H9 (cell line): ENCODE results near the gene CD247. TPM values are rescaled to one million over a fixed set of nuclear protein-coding genes. Genes with fewer than 3 reads are reported as not detected.

ENCODE experiments used
- DNase-seq: peaks from one replicate; pipeline ENCODE4 v3.0.0-alpha.2; 2017
- H2AFZ ChIP-seq: one replicate; pipeline ENCODE4 v1.6.1; 2013; ENCODE audit warnings: mild to moderate bottlenecking, low read length, control low read depth, moderate library complexity
- H2AK5ac ChIP-seq: 2 replicates; pipeline ENCODE4 v1.6.1; 2013; ENCODE audit warnings: low read length, control low read depth, mixed read lengths; ENCODE audit not compliant: insufficient read length
- H2BK120ac ChIP-seq: one replicate; pipeline ENCODE4 v1.6.1; 2013; ENCODE audit warnings: low read depth, mild to moderate bottlenecking, low read length, control low read depth, inconsistent platforms; ENCODE audit not compliant: poor library complexity, severe bottlenecking
- H2BK12ac ChIP-seq: 2 replicates; pipeline ENCODE4 v1.6.1; 2013; ENCODE audit warnings: low read length, control low read depth, mixed read lengths, low read depth; ENCODE audit not compliant: insufficient read length
- H2BK15ac ChIP-seq: 2 replicates; pipeline ENCODE4 v1.6.1; 2013; ENCODE audit warnings: low read depth, low read length, control low read depth
- H2BK20ac ChIP-seq: one replicate; pipeline ENCODE4 v1.6.1; 2013; ENCODE audit warnings: low read depth, mild to moderate bottlenecking, low read length, control low read depth, inconsistent platforms; ENCODE audit not compliant: poor library complexity, severe bottlenecking
- H2BK5ac ChIP-seq: 2 replicates; pipeline ENCODE4 v1.6.1; 2013; ENCODE audit warnings: low read length, control low read depth, mixed read lengths; ENCODE audit not compliant: insufficient read length
- H3K14ac ChIP-seq: 2 replicates; pipeline ENCODE4 v1.6.1; 2013; ENCODE audit warnings: low read length, control low read depth; ENCODE audit not compliant: insufficient read depth
- H3K18ac ChIP-seq: 2 replicates; pipeline ENCODE4 v1.6.1; 2013; ENCODE audit warnings: low read depth, mild to moderate bottlenecking, mixed read lengths, low read length, control low read depth; ENCODE audit not compliant: insufficient read length
- H3K23ac ChIP-seq: 2 replicates; pipeline ENCODE4 v1.6.1; 2013; ENCODE audit warnings: low read length, control low read depth, mixed read lengths, low read depth; ENCODE audit not compliant: insufficient read length
- H3K23me2 ChIP-seq: 2 replicates; pipeline ENCODE4 v1.6.1; 2013; ENCODE audit warnings: low read depth, mild to moderate bottlenecking, mixed read lengths, low read length, control low read depth; ENCODE audit not compliant: insufficient read length, poor library complexity, severe bottlenecking
- H3K27ac ChIP-seq: 2 replicates; pipeline ENCODE4 v1.5.1; 2013; ENCODE audit warnings: low read length, control low read depth, mixed read lengths, low read depth; ENCODE audit not compliant: insufficient read length
- H3K27me3 ChIP-seq: 2 replicates; pipeline ENCODE4 v1.6.1; 2013; ENCODE audit warnings: low read length, control low read depth, inconsistent platforms; ENCODE audit not compliant: insufficient read depth
- H3K4ac ChIP-seq: 2 replicates; pipeline ENCODE4 v1.6.1; 2013; ENCODE audit warnings: low read depth, mild to moderate bottlenecking, control low read depth, inconsistent platforms, low read length, moderate library complexity
- H3K4me1 ChIP-seq: 2 replicates; pipeline ENCODE4 v1.6.1; 2013; ENCODE audit warnings: low read length, control low read depth, inconsistent platforms; ENCODE audit not compliant: insufficient read depth
- H3K4me2 ChIP-seq: 2 replicates; pipeline ENCODE4 v1.6.1; 2013; ENCODE audit warnings: low read length, control low read depth, mixed read lengths; ENCODE audit not compliant: insufficient read length, insufficient read depth
- H3K56ac ChIP-seq: 2 replicates; pipeline ENCODE4 v1.6.1; 2013; ENCODE audit warnings: low read depth, mild to moderate bottlenecking, mixed read lengths, low read length, control low read depth; ENCODE audit not compliant: insufficient read length
- H3K79me1 ChIP-seq: 2 replicates; pipeline ENCODE4 v1.6.1; 2013; ENCODE audit warnings: low read depth, mild to moderate bottlenecking, moderate library complexity, low read length, control low read depth, inconsistent platforms; ENCODE audit not compliant: insufficient read depth, poor library complexity, severe bottlenecking
- H3K79me2 ChIP-seq: 2 replicates; pipeline ENCODE4 v1.6.1; 2013; ENCODE audit warnings: low read length, control low read depth, inconsistent platforms; ENCODE audit not compliant: insufficient read depth
- H3K9ac ChIP-seq: 2 replicates; pipeline ENCODE4 v1.6.1; 2013; ENCODE audit warnings: low read length, control low read depth, mixed read lengths; ENCODE audit not compliant: insufficient read length; ENCODE audit errors: extremely low read depth
- H3K9me3 ChIP-seq: one replicate; pipeline ENCODE4 v1.6.1; 2013; ENCODE audit warnings: low read depth, low read length, inconsistent platforms; ENCODE audit not compliant: control insufficient read depth
- H3T11ph ChIP-seq: one replicate; pipeline ENCODE4 v1.6.1; 2013; ENCODE audit warnings: mild to moderate bottlenecking, low read length, control low read depth, inconsistent platforms
- H4K20me1 ChIP-seq: one replicate; pipeline ENCODE4 v1.6.1; 2013; ENCODE audit not compliant: control insufficient read depth, insufficient read length, insufficient read depth
- H4K5ac ChIP-seq: 2 replicates; pipeline ENCODE4 v1.6.1; 2013; ENCODE audit warnings: low read depth, mild to moderate bottlenecking, mixed read lengths, low read length, control low read depth; ENCODE audit not compliant: insufficient read length
- H4K8ac ChIP-seq: replicated peaks from 2 replicates; pipeline ENCODE4 v1.6.1; 2013; ENCODE audit warnings: low read length, control low read depth, mixed read lengths, low read depth; ENCODE audit not compliant: insufficient read length
- H4K91ac ChIP-seq: 2 replicates; pipeline ENCODE4 v1.6.1; 2013; ENCODE audit warnings: low read depth, mild to moderate bottlenecking, moderate library complexity, mixed read lengths, low read length, control low read depth; ENCODE audit not compliant: insufficient read length
- H3K27ac Mint-ChIP-seq, 3 experiments: 2 replicates in 2 of 3; 3 replicates in 1 of 3; pipeline ENCODE4 v1.8.0; 2020 to 2021; ENCODE audit warnings: mixed read lengths in 3 of 3, mild to moderate bottlenecking in 1 of 3, moderate library complexity in 1 of 3
- H3K27me3 Mint-ChIP-seq: 2 replicates; pipeline ENCODE4 v1.8.0; 2021; ENCODE audit warnings: low read depth, mild to moderate bottlenecking, moderate library complexity, mixed read lengths
- H3K36me3 Mint-ChIP-seq, 3 experiments: 2 replicates in 2 of 3; 3 replicates in 1 of 3; pipeline ENCODE4 v1.8.0; 2020 to 2021; ENCODE audit warnings: low read depth in 3 of 3, mixed read lengths in 3 of 3; ENCODE audit not compliant: insufficient read depth in 1 of 3
- H3K4me1 Mint-ChIP-seq, 2 experiments: 2 replicates each; pipeline ENCODE4 v1.8.0; 2020; ENCODE audit warnings: mixed read lengths in 2 of 2
- H3K4me3 Mint-ChIP-seq, 2 experiments: 2 replicates in 1 of 2; 3 replicates in 1 of 2; pipeline ENCODE4 v1.8.0; 2020 to 2021; ENCODE audit warnings: mild to moderate bottlenecking in 2 of 2, mixed read lengths in 2 of 2, moderate library complexity in 1 of 2
- H3K9me3 Mint-ChIP-seq, 2 experiments: 2 replicates in 1 of 2; 3 replicates in 1 of 2; pipeline ENCODE4 v1.8.0; 2020; ENCODE audit warnings: mild to moderate bottlenecking in 2 of 2, mixed read lengths in 2 of 2, moderate library complexity in 1 of 2
- WGBS: extraction: QIAGEN DNeasy Blood & Tissue Kit; methylation state at CpG from one replicate; pipeline ENCODE4 v1.1.7; 2013; ENCODE audit warnings: missing lambda C conversion rate, low lambda C conversion rate, mixed read lengths; ENCODE audit not compliant: insufficient read length; ENCODE audit errors: extremely low coverage; 5-methylcytosine and 5-hydroxymethylcytosine counted together
- total RNA-seq: library from RNA; stranded (reverse); gene quantifications from 2 replicates; pipeline ENCODE4 v1.2.1, GENCODE V29; 2021
- TF ChIP-seq, protein P1 (sequence below): fragments of 200-600 bp; sonication (generic); conservative IDR thresholded peaks from 3 replicates; pipeline ENCODE4 v1.8.0; 2021; ENCODE audit warnings: antibody characterized with exemption, mild to moderate bottlenecking

CD247 gene
- total RNA-seq, 1 experiment from 2014 or later, result 1.2 TPM

DNA sequence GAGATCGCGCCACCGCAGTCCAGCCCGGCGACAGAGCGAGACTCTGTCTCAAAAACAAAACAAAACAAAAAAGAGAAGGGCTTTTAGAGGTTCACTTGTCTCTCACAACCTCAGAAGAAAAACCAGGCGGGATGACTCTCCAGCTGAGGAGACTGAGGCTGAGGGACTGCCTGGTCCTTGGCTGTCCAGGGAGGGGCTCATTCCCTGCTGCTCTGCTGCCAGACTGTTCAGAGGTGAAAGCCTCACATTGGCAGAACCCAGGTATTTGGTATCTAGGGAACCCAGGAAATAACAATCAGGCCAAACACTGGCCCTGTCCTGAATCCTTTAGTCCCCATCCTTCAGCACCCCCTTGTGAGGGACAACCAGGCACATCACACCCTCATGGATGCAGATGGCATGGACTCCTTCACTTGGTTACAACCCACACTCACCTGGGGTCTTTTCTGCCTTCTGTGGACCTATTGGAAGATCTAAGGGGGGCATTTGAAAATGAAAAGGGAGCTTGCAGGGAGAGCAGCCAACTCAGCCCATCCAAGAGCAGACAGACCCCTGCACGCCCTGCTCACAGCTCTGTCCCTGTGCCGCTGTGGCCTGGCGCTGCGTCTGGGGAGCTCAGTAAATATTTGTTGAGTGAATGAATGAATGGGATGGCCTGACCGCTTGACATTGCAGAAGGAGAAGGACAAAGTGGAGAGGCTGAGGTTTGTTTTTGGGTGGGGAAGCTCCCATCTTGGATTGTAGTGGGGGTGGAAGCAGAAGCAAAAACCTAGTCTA is 33.4 kb downstream of the CD247 start:
- H3K27me3 Mint-ChIP-seq, result peaks cover 14% of the 10 kb centered on the region

More for the DNA sequence above, 33.4 kb downstream of the CD247 start:
- Histone ChIP-seq H3K14ac (no peak overlapping the region; the same call in 1 of the 2 replicates), H3K27me3 (no peaks in the 10 kb centered on the region), H3K79me2 (no peaks in the 10 kb centered on the region), H2AK5ac (no peak overlapping the region), H3K4ac (no peak overlapping the region), H3K27ac (no peak overlapping the region), H2BK5ac (no peak overlapping the region), H2BK20ac (no peak overlapping the region), H3K56ac (no peak overlapping the region), H2BK15ac (no peak overlapping the region), H3K18ac (no peak overlapping the region), H2BK12ac (no peak overlapping the region), H4K8ac (no peak overlapping the region), H3K4me1 (no peaks in the 10 kb centered on the region; the same call in 1 of the 2 replicates), H3T11ph (no peak overlapping the region), H3K9ac (no peak overlapping the region), H3K79me1 (no peaks in the 10 kb centered on the region), H4K5ac (no peak overlapping the region), H4K20me1 (no peaks in the 10 kb centered on the region), H2AFZ (no peak overlapping the region), H3K23me2 (no peaks in the 10 kb centered on the region), H3K23ac (no peak overlapping the region), H4K91ac (no peak overlapping the region), H3K4me2 (no peak overlapping the region), H2BK120ac (no peak overlapping the region), H3K9me3 (no peaks in the 10 kb centered on the region)
- TF ChIP-seq, protein P1, sequence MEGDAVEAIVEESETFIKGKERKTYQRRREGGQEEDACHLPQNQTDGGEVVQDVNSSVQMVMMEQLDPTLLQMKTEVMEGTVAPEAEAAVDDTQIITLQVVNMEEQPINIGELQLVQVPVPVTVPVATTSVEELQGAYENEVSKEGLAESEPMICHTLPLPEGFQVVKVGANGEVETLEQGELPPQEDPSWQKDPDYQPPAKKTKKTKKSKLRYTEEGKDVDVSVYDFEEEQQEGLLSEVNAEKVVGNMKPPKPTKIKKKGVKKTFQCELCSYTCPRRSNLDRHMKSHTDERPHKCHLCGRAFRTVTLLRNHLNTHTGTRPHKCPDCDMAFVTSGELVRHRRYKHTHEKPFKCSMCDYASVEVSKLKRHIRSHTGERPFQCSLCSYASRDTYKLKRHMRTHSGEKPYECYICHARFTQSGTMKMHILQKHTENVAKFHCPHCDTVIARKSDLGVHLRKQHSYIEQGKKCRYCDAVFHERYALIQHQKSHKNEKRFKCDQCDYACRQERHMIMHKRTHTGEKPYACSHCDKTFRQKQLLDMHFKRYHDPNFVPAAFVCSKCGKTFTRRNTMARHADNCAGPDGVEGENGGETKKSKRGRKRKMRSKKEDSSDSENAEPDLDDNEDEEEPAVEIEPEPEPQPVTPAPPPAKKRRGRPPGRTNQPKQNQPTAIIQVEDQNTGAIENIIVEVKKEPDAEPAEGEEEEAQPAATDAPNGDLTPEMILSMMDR, result no peak
- Mint-ChIP-seq H3K9me3 (no peaks in the 10 kb centered on the region; a peak in 1 of 5 replicates), H3K36me3 (no peaks in the 10 kb centered on the region; a peak in 1 of 7 replicates), H3K4me3 (no peak overlapping the region), H3K27ac (no peak overlapping the region; a peak in 1 of 7 replicates), H3K4me1 (peaks cover 31 to 46% of the 10 kb centered on the region in 2 experiments)
- WGBS, result no CpG with 5 or more reads among the region's 12 CpGs
- DNase-seq, result no peak
